ENCODE measurements around the gene PDE11A.

The PDE11A gene

GRCh38 chr2:177741866-177742265 lies 330.7 kb downstream of the PDE11A start:
- no peak for TF ChIP-seq CTCF (IDR thresholded peaks at IDR 0.05; ENCODE audit: low read depth, low read length)
- no peak for DNase-seq (ENCODE audit: extremely low read depth, low read depth)

- no peak for TF ChIP-seq CTCF (IDR thresholded peaks at IDR 0.05; ENCODE audit: low read depth, low read length)
- peak; percentile 42 for DNase-seq (ENCODE audit: extremely low read depth, low read depth)
These were observed 331.9 kb downstream of the PDE11A start for GRCh38 chr2:177740700-177741099.

GRCh38 chr2:177738461-177739235 lies 333.9 kb downstream of the PDE11A start:
- no peak for DNase-seq (ENCODE audit: extremely low read depth, low read depth)
- TF ChIP-seq CTCF (IDR thresholded peaks at IDR 0.05; ENCODE audit: low read depth, low read length) = no peak

DNA sequence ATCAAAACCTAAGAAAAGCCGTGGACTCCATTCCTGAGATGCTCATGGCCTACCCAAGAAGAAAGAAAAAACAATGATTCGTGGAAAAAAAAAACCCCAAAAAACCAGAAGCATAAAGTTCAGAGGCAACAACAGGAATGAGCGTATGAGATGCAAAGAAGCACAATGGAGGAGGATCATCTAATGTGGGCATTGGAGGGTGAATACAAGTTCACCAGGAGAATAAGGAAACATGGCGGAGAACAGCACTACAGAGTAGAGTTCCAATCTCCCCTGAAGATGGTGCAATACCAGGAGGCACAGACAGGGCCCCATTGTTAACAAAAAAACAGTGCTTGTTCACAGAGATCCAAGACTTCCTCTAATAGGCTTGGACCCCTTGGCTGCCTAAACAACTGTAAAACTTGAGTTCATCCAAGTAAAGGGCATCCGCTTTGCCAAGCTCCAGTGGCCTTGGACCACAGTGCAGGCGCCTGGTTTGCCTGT lies 337.2 kb downstream of the PDE11A start:
- DNase-seq (ENCODE audit: extremely low read depth, low read depth) = no peak
- TF ChIP-seq CTCF (IDR thresholded peaks at IDR 0.05; ENCODE audit: low read depth, low read length) = no peak

GRCh38 chr2:177733322-177733855 lies 339.2 kb downstream of the PDE11A start:
- no peak for DNase-seq (ENCODE audit: extremely low read depth, low read depth)
- TF ChIP-seq CTCF (IDR thresholded peaks at IDR 0.05; ENCODE audit: low read depth, low read length) = no peak

DNA sequence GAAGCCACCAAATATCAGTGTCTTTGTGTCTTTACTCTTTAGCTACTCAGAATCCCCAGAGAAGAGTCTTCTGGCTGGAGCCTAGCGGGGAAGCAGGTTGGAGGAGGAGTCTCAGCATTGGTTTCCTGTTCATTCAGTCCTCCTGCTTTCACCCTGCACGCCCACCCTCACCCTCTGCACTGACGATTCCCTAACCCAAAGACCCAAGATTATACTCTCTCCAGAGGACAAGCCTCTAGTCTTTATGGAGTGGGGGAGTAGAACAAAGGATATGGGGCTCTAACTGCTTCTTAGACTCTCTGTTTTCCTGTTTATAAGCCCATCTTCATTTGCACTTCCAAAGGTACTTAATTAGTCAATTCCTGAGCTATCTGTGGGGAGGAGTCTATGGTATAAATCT lies 341.2 kb downstream of the PDE11A start:
- TF ChIP-seq CTCF (IDR thresholded peaks at IDR 0.05; ENCODE audit: low read depth, low read length) = no peak
- DNase-seq (ENCODE audit: extremely low read depth, low read depth) = no peak

- no peak for TF ChIP-seq CTCF (IDR thresholded peaks at IDR 0.05; ENCODE audit: low read depth, low read length)
- DNase-seq (ENCODE audit: extremely low read depth, low read depth) = no peak
These were observed 341.8 kb downstream of the PDE11A start for GRCh38 chr2:177730792-177731191.

Data from AG09319 (cell line).